ENCODE data around the gene RGL1. TPM values are rescaled to one million over a fixed set of nuclear protein-coding genes. Genes with fewer than 3 reads are reported as not detected.

RGL1 gene
- total RNA-seq, 1 experiment from 2014 or later: 74.0 TPM

DNA sequence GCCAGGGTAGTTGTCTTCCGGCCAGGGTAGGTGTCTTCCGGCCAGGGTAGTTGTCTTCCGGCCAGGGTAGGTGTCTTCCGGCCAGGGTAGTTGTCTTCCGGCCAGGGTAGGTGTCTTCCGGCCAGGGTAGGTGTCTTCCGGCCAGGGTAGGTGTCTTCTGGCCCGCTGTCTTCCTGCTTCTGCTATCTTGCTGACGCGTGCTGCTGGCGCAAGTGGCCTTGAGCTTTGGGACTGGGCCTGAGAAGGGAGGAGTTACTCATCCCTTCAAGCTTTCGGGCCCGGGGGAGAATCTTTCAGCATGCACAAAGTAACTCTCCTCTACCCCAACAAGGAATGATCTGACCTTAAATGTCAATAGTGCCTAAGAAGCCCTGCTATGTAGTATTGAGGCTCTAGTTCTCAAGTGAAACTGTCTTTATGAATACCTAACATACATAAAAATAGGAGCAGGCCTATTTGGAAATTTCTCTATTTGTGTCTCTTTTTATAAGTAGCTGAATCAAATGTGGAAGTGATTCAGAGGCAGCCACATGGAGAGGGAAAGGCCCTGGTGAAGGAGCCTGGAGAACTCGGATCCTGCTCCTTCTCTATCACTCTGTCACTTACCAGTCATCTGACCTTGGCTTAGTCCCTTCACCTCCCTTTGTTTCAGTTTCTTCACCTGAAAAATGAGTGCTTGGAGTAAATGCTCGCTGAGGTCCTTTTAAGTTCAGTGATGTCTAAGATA is 65.6 kb downstream of the RGL1 start:
- Histone ChIP-seq H3K4me1 (ENCODE audit: insufficient read depth, low read length, poor library complexity, severe bottlenecking) (peaks cover 65% of the 10 kb centered on the region), H3K27me3 (replicated peaks; ENCODE audit: insufficient read depth, low read depth, low read length, poor library complexity) (no peaks in the 10 kb centered on the region), H3K4me3 (ENCODE audit: low read depth, low read length, poor library complexity, severe bottlenecking) (no peak overlapping the region), H3K36me3 (ENCODE audit: insufficient read depth, low read length, poor library complexity, severe bottlenecking) (peaks cover 30% of the 10 kb centered on the region), H3K27ac (ENCODE audit: low read depth, low read length, poor library complexity, severe bottlenecking) (peak overlapping the region; percentile 78), H3K9me3 (ENCODE audit: low read depth, low read length, poor library complexity, severe bottlenecking) (no peaks in the 10 kb centered on the region)
- intact Hi-C loops (cut with micrococcal nuclease; ENCODE audit: unreplicated experiment): no loop called here
- ChIA-PET POLR2A (ENCODE audit: low non-redundant PET) (no interaction called here), CTCF (no interaction called here)
- DNase-seq (ENCODE audit: low spot score): no peak
- no TSS peak for BruUV-seq (replicated peaks)
- no peak for TF ChIP-seq CTCF (conservative IDR thresholded peaks at IDR 0.05; ENCODE audit: low read depth, low read length)
- no peak for TF ChIP-seq EZH2 (IDR thresholded peaks at IDR 0.05; ENCODE audit: borderline replicate concordance, low read depth, low read length, poor library complexity, severe bottlenecking)

- H3K27ac ChIP-seq (ENCODE audit: low read depth, low read length, poor library complexity, severe bottlenecking): peak overlapping the region; percentile 78
- POLR2A ChIA-PET (ENCODE audit: low non-redundant PET): no interaction called here
- BruUV-seq (replicated peaks): no TSS peak
- H3K27me3 ChIP-seq (replicated peaks; ENCODE audit: insufficient read depth, low read depth, low read length, poor library complexity): no peaks in the 10 kb centered on the region
- CTCF ChIA-PET: no interaction called here
- intact Hi-C loops (cut with micrococcal nuclease; ENCODE audit: unreplicated experiment): no loop called here
- TF ChIP-seq EZH2 (IDR thresholded peaks at IDR 0.05; ENCODE audit: borderline replicate concordance, low read depth, low read length, poor library complexity, severe bottlenecking): no peak
- TF ChIP-seq CTCF (conservative IDR thresholded peaks at IDR 0.05; ENCODE audit: low read depth, low read length): no peak
- H3K4me1 ChIP-seq (ENCODE audit: insufficient read depth, low read length, poor library complexity, severe bottlenecking): peaks cover 71% of the 10 kb centered on the region
- peaks cover 25% of the 10 kb centered on the region for H3K36me3 ChIP-seq (ENCODE audit: insufficient read depth, low read length, poor library complexity, severe bottlenecking)
- no peaks in the 10 kb centered on the region for H3K9me3 ChIP-seq (ENCODE audit: low read depth, low read length, poor library complexity, severe bottlenecking)
- H3K4me3 ChIP-seq (ENCODE audit: low read depth, low read length, poor library complexity, severe bottlenecking): no peak overlapping the region
- peak; percentile 54 for DNase-seq (ENCODE audit: low spot score)
Observed at GRCh38 chr1:183871142-183871541, 66.2 kb downstream of the RGL1 start.

- BruUV-seq (replicated peaks): no TSS peak
- DNase-seq (ENCODE audit: low spot score): no peak
- ChIA-PET POLR2A (ENCODE audit: low non-redundant PET) (no interaction called here), CTCF (no interaction called here)
- H3K27me3 ChIP-seq (replicated peaks; ENCODE audit: insufficient read depth, low read depth, low read length, poor library complexity): no peaks in the 10 kb centered on the region
- peak overlapping the region; percentile 78 for H3K27ac ChIP-seq (ENCODE audit: low read depth, low read length, poor library complexity, severe bottlenecking)
- no peak overlapping the region for H3K4me3 ChIP-seq (ENCODE audit: low read depth, low read length, poor library complexity, severe bottlenecking)
- intact Hi-C loops (cut with micrococcal nuclease; ENCODE audit: unreplicated experiment): no loop called here
- TF ChIP-seq EZH2 (IDR thresholded peaks at IDR 0.05; ENCODE audit: borderline replicate concordance, low read depth, low read length, poor library complexity, severe bottlenecking) (no peak), CTCF (conservative IDR thresholded peaks at IDR 0.05; ENCODE audit: low read depth, low read length) (no peak)
- no peaks in the 10 kb centered on the region for H3K9me3 ChIP-seq (ENCODE audit: low read depth, low read length, poor library complexity, severe bottlenecking)
- H3K4me1 ChIP-seq (ENCODE audit: insufficient read depth, low read length, poor library complexity, severe bottlenecking): peaks cover 75% of the 10 kb centered on the region
- peaks cover 27% of the 10 kb centered on the region for H3K36me3 ChIP-seq (ENCODE audit: insufficient read depth, low read length, poor library complexity, severe bottlenecking)
Observed at GRCh38 chr1:183871601-183872000, 66.7 kb downstream of the RGL1 start.

Data from A673 (cell line).